ENCODE measurements around the gene CLPTM1L.

GRCh38 chr5:1343315-1343751 lies 1.6 kb downstream of the CLPTM1L start:
- TF ChIP-seq POLR2A (IDR thresholded peaks at IDR 0.05) (no peak), CTCF (IDR thresholded peaks at IDR 0.05) (no peak)

All from tibial nerve (tissue), 3 donors.